Vagina (tissue), 2 donors: Measurements from ENCODE around the gene DDX10. TPM values are rescaled to one million over a fixed set of nuclear protein-coding genes. Genes with fewer than 3 reads are reported as not detected.

Experiments used
- DNase-seq, 2 donors: peaks; one replicate each; pipeline ENCODE4 v3.0.0-alpha.2; 2017; ENCODE audit errors: extremely low spot score in 2 of 2
- H3K27ac ChIP-seq: fragments of 200-600 bp; sonication (generic); one replicate; pipeline ENCODE4 v1.5.1; 2019
- H3K27me3 ChIP-seq: fragments of 200-600 bp; sonication (generic); one replicate; pipeline ENCODE4 v1.5.1; 2019
- H3K36me3 ChIP-seq, 2 donors: fragments of 200-600 bp; sonication (generic); one replicate each; pipeline ENCODE4 v1.5.1; 2017 to 2019
- H3K4me1 ChIP-seq: fragments of 200-600 bp; sonication (generic); one replicate; pipeline ENCODE4 v1.5.1; 2019
- H3K4me3 ChIP-seq, 2 donors: fragments of 200-600 bp; sonication (generic); 1 replicate in 1 of 2; 2 replicates in 1 of 2; pipeline ENCODE4 v1.5.1; 2016 to 2019
- H3K9me3 ChIP-seq: fragments of 200-600 bp; sonication (generic); one replicate; pipeline ENCODE4 v1.5.1; 2019
- POLR2A ChIP-seq, 2 donors: fragments of 450-650 bp; IDR thresholded peaks; one replicate each; pipeline ENCODE4 v1.6.1; 2017; ENCODE audit warnings: antibody characterized with exemption in 2 of 2, mild to moderate bottlenecking in 2 of 2, moderate library complexity in 2 of 2
- POLR2AphosphoS5 ChIP-seq, 2 donors: sonication (generic); formaldehyde crosslinking; IDR thresholded peaks; one replicate each; pipeline ENCODE4 v1.9.0; 2017; ENCODE audit warnings: antibody characterized with exemption in 2 of 2, mild to moderate bottlenecking in 2 of 2, low read depth in 1 of 2; ENCODE audit not compliant: insufficient read depth in 1 of 2
- intact Hi-C: fragments of 100-400 bp; cut with DNase I; formaldehyde crosslinking; loops from one replicate; pipeline ENCODE4 v1.15.1; 2023
- total RNA-seq: library from RNA; depleted of rRNA; stranded (reverse); fragments of >200 nt; gene quantifications from one replicate; pipeline ENCODE4 v1.2.3, GENCODE V29; 2016
- TF ChIP-seq, protein P1 (sequence below), 3 experiments: fragments of 450-650 bp in 2 of 3; fragments of 200-600 bp in 1 of 3; sonication (generic) in 1 of 3; IDR thresholded peaks; one replicate each; pipeline ENCODE4 v1.5.1; 2017 to 2019; ENCODE audit warnings: antibody characterized with exemption in 3 of 3, mild to moderate bottlenecking in 2 of 3, moderate library complexity in 2 of 3

DDX10 gene
- total RNA-seq, 1 donor from 2014 or later: 23.8 TPM

GRCh38 chr11:108960501-108960900 is 295.6 kb downstream of the DDX10 start:
- Histone ChIP-seq H3K27ac (no peak overlapping the region), H3K9me3 (no peaks in the 10 kb centered on the region), H3K4me3 (no peak overlapping the region), H3K27me3 (no peaks in the 10 kb centered on the region), H3K36me3 (no peaks in the 10 kb centered on the region), H3K4me1 (no peaks in the 10 kb centered on the region)
- DNase-seq: no peak
- TF ChIP-seq POLR2A (IDR thresholded peaks at IDR 0.05) (no peak), POLR2AphosphoS5 (IDR thresholded peaks at IDR 0.05; ENCODE audit: insufficient read depth in 1 of 2, low read depth in 1 of 2) (no peak)
- TF ChIP-seq, protein P1, sequence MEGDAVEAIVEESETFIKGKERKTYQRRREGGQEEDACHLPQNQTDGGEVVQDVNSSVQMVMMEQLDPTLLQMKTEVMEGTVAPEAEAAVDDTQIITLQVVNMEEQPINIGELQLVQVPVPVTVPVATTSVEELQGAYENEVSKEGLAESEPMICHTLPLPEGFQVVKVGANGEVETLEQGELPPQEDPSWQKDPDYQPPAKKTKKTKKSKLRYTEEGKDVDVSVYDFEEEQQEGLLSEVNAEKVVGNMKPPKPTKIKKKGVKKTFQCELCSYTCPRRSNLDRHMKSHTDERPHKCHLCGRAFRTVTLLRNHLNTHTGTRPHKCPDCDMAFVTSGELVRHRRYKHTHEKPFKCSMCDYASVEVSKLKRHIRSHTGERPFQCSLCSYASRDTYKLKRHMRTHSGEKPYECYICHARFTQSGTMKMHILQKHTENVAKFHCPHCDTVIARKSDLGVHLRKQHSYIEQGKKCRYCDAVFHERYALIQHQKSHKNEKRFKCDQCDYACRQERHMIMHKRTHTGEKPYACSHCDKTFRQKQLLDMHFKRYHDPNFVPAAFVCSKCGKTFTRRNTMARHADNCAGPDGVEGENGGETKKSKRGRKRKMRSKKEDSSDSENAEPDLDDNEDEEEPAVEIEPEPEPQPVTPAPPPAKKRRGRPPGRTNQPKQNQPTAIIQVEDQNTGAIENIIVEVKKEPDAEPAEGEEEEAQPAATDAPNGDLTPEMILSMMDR (IDR thresholded peaks at IDR 0.05): no peak
- intact Hi-C loops: no loop called here

DNA sequence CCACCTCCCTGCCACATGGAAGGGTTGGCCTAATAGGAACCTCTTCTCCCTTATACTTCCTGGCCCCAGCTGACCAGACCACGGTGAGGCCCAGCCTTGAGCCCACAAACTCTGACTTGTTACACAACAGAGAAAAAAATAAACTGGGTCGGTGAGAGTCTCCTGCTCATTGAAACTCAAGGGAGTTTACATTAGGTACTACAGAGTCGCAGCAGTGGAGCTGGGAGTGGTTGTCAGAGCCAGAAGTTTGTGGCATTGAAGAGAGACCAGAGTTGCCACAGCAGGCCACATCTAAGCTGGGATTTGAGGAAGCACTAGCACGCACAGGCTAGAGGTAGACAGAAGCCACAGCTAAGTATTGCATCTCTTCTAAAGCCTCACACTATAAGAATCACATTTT is 296.2 kb downstream of the DDX10 start:
- intact Hi-C loops: no loop called here
- H3K9me3 ChIP-seq: no peaks in the 10 kb centered on the region
- DNase-seq: no peak
- no peaks in the 10 kb centered on the region for H3K36me3 ChIP-seq
- no peak for TF ChIP-seq POLR2AphosphoS5 (IDR thresholded peaks at IDR 0.05; ENCODE audit: insufficient read depth in 1 of 2, low read depth in 1 of 2)
- TF ChIP-seq, protein P1 (IDR thresholded peaks at IDR 0.05): no peak
- TF ChIP-seq POLR2A (IDR thresholded peaks at IDR 0.05): no peak
- H3K27ac ChIP-seq: no peak overlapping the region
- no peaks in the 10 kb centered on the region for H3K27me3 ChIP-seq
- no peaks in the 10 kb centered on the region for H3K4me1 ChIP-seq
- H3K4me3 ChIP-seq: no peak overlapping the region

DNA sequence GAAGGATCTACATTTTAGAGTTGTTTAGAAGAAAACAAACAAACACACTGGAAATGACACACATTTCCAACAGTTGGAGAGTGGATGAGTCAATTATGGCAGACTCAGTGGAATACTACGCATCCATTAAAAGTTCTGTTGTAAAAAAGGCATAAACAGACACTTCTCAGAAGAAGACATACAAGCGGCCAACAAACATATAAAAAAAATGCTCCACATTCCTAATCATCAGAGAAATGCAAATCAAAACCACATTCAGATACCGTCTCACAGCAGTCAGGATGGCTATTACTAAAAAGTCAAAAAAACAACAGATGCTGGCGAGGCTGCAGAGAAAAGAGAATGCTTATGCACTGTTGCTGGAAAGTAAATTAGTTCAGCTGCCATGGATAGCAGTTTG is 298.2 kb downstream of the DDX10 start:
- no peaks in the 10 kb centered on the region for H3K36me3 ChIP-seq
- TF ChIP-seq, protein P1 (IDR thresholded peaks at IDR 0.05): no peak
- TF ChIP-seq POLR2AphosphoS5 (IDR thresholded peaks at IDR 0.05; ENCODE audit: insufficient read depth in 1 of 2, low read depth in 1 of 2) (no peak), POLR2A (IDR thresholded peaks at IDR 0.05) (no peak)
- no peak for DNase-seq
- no peaks in the 10 kb centered on the region for H3K27me3 ChIP-seq
- no peaks in the 10 kb centered on the region for H3K4me1 ChIP-seq
- no peak overlapping the region for H3K27ac ChIP-seq
- H3K4me3 ChIP-seq: no peak overlapping the region
- H3K9me3 ChIP-seq: no peaks in the 10 kb centered on the region
- intact Hi-C loops: no loop called here

DNA sequence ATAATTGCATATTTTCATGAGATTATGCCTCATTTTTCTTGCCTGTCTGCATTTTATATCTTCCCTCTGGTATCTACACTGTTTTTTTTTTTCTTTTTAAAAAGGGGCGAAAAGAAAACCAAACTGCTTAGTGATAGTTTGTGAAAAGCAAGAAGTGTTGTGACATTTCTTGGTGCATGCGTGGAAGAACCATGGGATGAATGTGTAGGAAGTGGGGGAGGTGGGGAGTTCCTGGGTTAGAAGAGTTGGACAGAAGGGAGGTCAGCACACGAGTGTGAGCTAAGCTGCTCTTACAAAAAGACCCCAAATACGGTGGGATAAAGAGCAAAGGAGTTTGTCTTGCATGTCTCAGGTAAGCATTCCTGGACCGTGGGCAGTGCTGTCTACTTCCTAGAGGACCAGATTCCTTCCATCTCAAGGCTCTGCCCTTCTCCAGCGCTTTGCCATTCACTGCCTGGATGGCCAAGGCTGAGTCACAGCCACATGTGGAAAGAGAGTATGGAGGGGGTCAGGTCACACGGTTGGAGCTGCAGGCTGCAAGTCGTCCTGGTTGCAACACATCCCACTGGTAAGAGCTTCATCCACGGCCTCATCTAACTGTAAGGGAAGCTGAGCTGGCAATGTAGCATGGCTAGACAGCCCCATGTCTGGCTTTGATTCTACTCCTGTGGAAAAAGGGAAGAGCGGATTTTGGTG is 300.6 kb downstream of the DDX10 start:
- Histone ChIP-seq H3K9me3 (no peaks in the 10 kb centered on the region), H3K36me3 (no peaks in the 10 kb centered on the region), H3K27me3 (no peaks in the 10 kb centered on the region), H3K4me3 (no peak overlapping the region), H3K27ac (no peak overlapping the region), H3K4me1 (no peaks in the 10 kb centered on the region)
- TF ChIP-seq POLR2A (IDR thresholded peaks at IDR 0.05) (no peak), POLR2AphosphoS5 (IDR thresholded peaks at IDR 0.05; ENCODE audit: insufficient read depth in 1 of 2, low read depth in 1 of 2) (no peak)
- TF ChIP-seq, protein P1 (IDR thresholded peaks at IDR 0.05): no peak
- DNase-seq: no peak
- intact Hi-C loops: no loop called here

DNA sequence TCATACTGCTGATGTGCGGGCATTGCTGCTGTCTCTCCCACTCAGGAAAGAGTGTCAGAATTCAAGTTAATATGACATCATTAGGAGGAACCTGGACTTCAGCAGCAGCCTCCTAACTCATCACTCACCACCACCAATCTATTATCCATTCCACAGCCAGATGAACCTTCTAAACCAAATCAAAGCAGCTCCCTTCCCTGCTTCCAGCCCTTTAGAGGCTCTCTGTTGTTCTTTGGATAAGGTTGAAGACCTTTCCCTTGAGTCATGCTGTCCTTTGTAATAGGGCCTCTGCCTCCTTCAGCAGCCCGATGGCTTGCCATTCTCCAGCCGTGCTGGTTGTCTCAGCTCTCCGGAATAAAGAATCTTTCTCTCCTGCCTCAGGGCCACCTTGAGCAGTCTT is 301.3 kb downstream of the DDX10 start:
- no peak for DNase-seq
- no peaks in the 10 kb centered on the region for H3K27me3 ChIP-seq
- intact Hi-C loops: no loop called here
- no peaks in the 10 kb centered on the region for H3K4me1 ChIP-seq
- no peaks in the 10 kb centered on the region for H3K36me3 ChIP-seq
- TF ChIP-seq, protein P1 (IDR thresholded peaks at IDR 0.05): no peak
- no peak for TF ChIP-seq POLR2A (IDR thresholded peaks at IDR 0.05)
- TF ChIP-seq POLR2AphosphoS5 (IDR thresholded peaks at IDR 0.05; ENCODE audit: insufficient read depth in 1 of 2, low read depth in 1 of 2): no peak
- H3K9me3 ChIP-seq: no peaks in the 10 kb centered on the region
- no peak overlapping the region for H3K27ac ChIP-seq
- H3K4me3 ChIP-seq: no peak overlapping the region
